ENCODE measurements around the gene FANK1. TPM values are rescaled to one million over a fixed set of nuclear protein-coding genes. Genes with fewer than 3 reads are reported as not detected.

FANK1 gene
- total RNA-seq, 1 experiment from 2014 or later: 1.4 TPM

GRCh38 chr10:125953778-125954385, 57.5 kb downstream of the FANK1 start:
- H3K27me3 ChIP-seq (replicated peaks; ENCODE audit: insufficient read depth, low read depth, low read length, poor library complexity): no peaks in the 10 kb centered on the region
- no TSS peak for BruUV-seq (replicated peaks)
- no peak overlapping the region for H3K27ac ChIP-seq (ENCODE audit: low read depth, low read length, poor library complexity, severe bottlenecking)
- H3K4me1 ChIP-seq (ENCODE audit: insufficient read depth, low read length, poor library complexity, severe bottlenecking): no peaks in the 10 kb centered on the region
- intact Hi-C loops (cut with micrococcal nuclease; ENCODE audit: unreplicated experiment): no loop called here
- no peaks in the 10 kb centered on the region for H3K36me3 ChIP-seq (ENCODE audit: insufficient read depth, low read length, poor library complexity, severe bottlenecking)
- TF ChIP-seq EZH2 (IDR thresholded peaks at IDR 0.05; ENCODE audit: borderline replicate concordance, low read depth, low read length, poor library complexity, severe bottlenecking) (no peak), CTCF (conservative IDR thresholded peaks at IDR 0.05; ENCODE audit: low read depth, low read length) (no peak)
- H3K4me3 ChIP-seq (ENCODE audit: low read depth, low read length, poor library complexity, severe bottlenecking): no peak overlapping the region
- no peak for DNase-seq (ENCODE audit: low spot score)
- CTCF ChIA-PET: no interaction called here
- peaks cover 15% of the 10 kb centered on the region for H3K9me3 ChIP-seq (ENCODE audit: low read depth, low read length, poor library complexity, severe bottlenecking)
- POLR2A ChIA-PET (ENCODE audit: low non-redundant PET): no interaction called here

GRCh38 chr10:125955766-125956165, 59.4 kb downstream of the FANK1 start:
- no peak for DNase-seq (ENCODE audit: low spot score)
- no peaks in the 10 kb centered on the region for H3K27me3 ChIP-seq (replicated peaks; ENCODE audit: insufficient read depth, low read depth, low read length, poor library complexity)
- POLR2A ChIA-PET (ENCODE audit: low non-redundant PET): no interaction called here
- no peak overlapping the region for H3K4me3 ChIP-seq (ENCODE audit: low read depth, low read length, poor library complexity, severe bottlenecking)
- no peaks in the 10 kb centered on the region for H3K4me1 ChIP-seq (ENCODE audit: insufficient read depth, low read length, poor library complexity, severe bottlenecking)
- intact Hi-C loops (cut with micrococcal nuclease; ENCODE audit: unreplicated experiment): no loop called here
- H3K9me3 ChIP-seq (ENCODE audit: low read depth, low read length, poor library complexity, severe bottlenecking): peaks cover 15% of the 10 kb centered on the region
- H3K27ac ChIP-seq (ENCODE audit: low read depth, low read length, poor library complexity, severe bottlenecking): no peak overlapping the region
- no peak for TF ChIP-seq EZH2 (IDR thresholded peaks at IDR 0.05; ENCODE audit: borderline replicate concordance, low read depth, low read length, poor library complexity, severe bottlenecking)
- TF ChIP-seq CTCF (conservative IDR thresholded peaks at IDR 0.05; ENCODE audit: low read depth, low read length): no peak
- H3K36me3 ChIP-seq (ENCODE audit: insufficient read depth, low read length, poor library complexity, severe bottlenecking): no peaks in the 10 kb centered on the region
- CTCF ChIA-PET: interaction anchor here (0.6 kb wide), 1 partner anchor 431 kb away, joined by 3 read pairs; no protein-coding TSS in a partner anchor
- BruUV-seq (replicated peaks): no TSS peak

- CTCF ChIA-PET: no interaction called here
- Histone ChIP-seq H3K9me3 (ENCODE audit: low read depth, low read length, poor library complexity, severe bottlenecking) (no peaks in the 10 kb centered on the region), H3K36me3 (ENCODE audit: insufficient read depth, low read length, poor library complexity, severe bottlenecking) (no peaks in the 10 kb centered on the region), H3K4me3 (ENCODE audit: low read depth, low read length, poor library complexity, severe bottlenecking) (no peak overlapping the region), H3K4me1 (ENCODE audit: insufficient read depth, low read length, poor library complexity, severe bottlenecking) (no peaks in the 10 kb centered on the region), H3K27ac (ENCODE audit: low read depth, low read length, poor library complexity, severe bottlenecking) (no peak overlapping the region), H3K27me3 (replicated peaks; ENCODE audit: insufficient read depth, low read depth, low read length, poor library complexity) (peaks cover 4% of the 10 kb centered on the region)
- POLR2A ChIA-PET (ENCODE audit: low non-redundant PET): no interaction called here
- BruUV-seq (replicated peaks): no TSS peak
- no peak for TF ChIP-seq EZH2 (IDR thresholded peaks at IDR 0.05; ENCODE audit: borderline replicate concordance, low read depth, low read length, poor library complexity, severe bottlenecking)
- no peak for TF ChIP-seq CTCF (conservative IDR thresholded peaks at IDR 0.05; ENCODE audit: low read depth, low read length)
- intact Hi-C loops (cut with micrococcal nuclease; ENCODE audit: unreplicated experiment): no loop called here
- DNase-seq (ENCODE audit: low spot score): no peak
These were observed 65.4 kb downstream of the FANK1 start for GRCh38 chr10:125961743-125962142.
